Psoas muscle (tissue), 8 donors: ENCODE data around the gene TMEM123. TPM values are rescaled to one million over a fixed set of nuclear protein-coding genes. Genes with fewer than 3 reads are reported as not detected.

Experiments used
- ATAC-seq, 4 donors: fragments of 200-7000 bp; cut with Tn5 transposase; one replicate each; pipeline ENCODE4 v1.9.1; 2020; ENCODE audit warnings: moderate library complexity in 3 of 4, mild to moderate bottlenecking in 2 of 4
- DNase-seq, 2 donors: peaks; one replicate each; pipeline ENCODE4 v3.0.0-alpha.2; 2020
- H3K27ac ChIP-seq: fragments of 200-600 bp; one replicate; pipeline ENCODE4 v1.8.0; 2022
- H3K27me3 ChIP-seq, 3 donors: fragments of 200-600 bp in 1 of 3; one replicate each; pipeline versions ENCODE4 v1.6.1 to v1.8.0; 2013 to 2022; ENCODE audit warnings: low read length in 2 of 3, mild to moderate bottlenecking in 2 of 3, moderate library complexity in 1 of 3; ENCODE audit not compliant: insufficient read depth in 3 of 3
- H3K36me3 ChIP-seq, 2 donors: fragments of 200-600 bp in 1 of 2; one replicate each; pipeline versions ENCODE4 v1.6.1 to v1.8.0; 2013 to 2022; ENCODE audit warnings: low read depth in 1 of 2, mild to moderate bottlenecking in 1 of 2, moderate library complexity in 1 of 2; ENCODE audit not compliant: insufficient read depth in 1 of 2
- H3K4me1 ChIP-seq: fragments of 200-600 bp; one replicate; pipeline ENCODE4 v1.8.0; 2022
- H3K4me3 ChIP-seq: fragments of 200-600 bp; one replicate; pipeline ENCODE4 v1.8.0; 2022; ENCODE audit warnings: mild to moderate bottlenecking
- H3K9me3 ChIP-seq: fragments of 200-600 bp; one replicate; pipeline ENCODE4 v1.8.0; 2022
- WGBS, 3 donors: extraction: QIAGEN DNeasy Blood & Tissue Kit; methylation state at CpG; one replicate each; pipeline versions ENCODE4 v1.1.6 to v1.1.7; 2013; 5-methylcytosine and 5-hydroxymethylcytosine counted together
- intact Hi-C, 2 donors: fragments of 100-400 bp; cut with DNase I; formaldehyde crosslinking; loops; one replicate each; pipeline versions ENCODE4 v1.11.0 to v1.14.2; 2022
- polyA plus RNA-seq, 3 donors: library from polyadenylated mRNA; stranded (reverse); fragments of 200-250 nt; gene quantifications; one replicate each; pipeline ENCODE4 v1.2.3, GENCODE V29; 2013
- total RNA-seq, 4 donors: library from RNA; stranded (reverse); fragmentation: NEBNext Ultra II Directional in 2 of 4; extraction: Animal tissue kit (Norgen Biotek cat#: 25700) in 2 of 4; gene quantifications; one replicate each; pipeline versions ENCODE4 v1.2.1 to v1.2.4, GENCODE V29; 2021 to 2023
- TF ChIP-seq, protein P1 (sequence below): fragments of 200-600 bp; IDR thresholded peaks from one replicate; pipeline ENCODE4 v1.8.0; 2022; ENCODE audit warnings: antibody characterized with exemption
- donor health status: healthy with polysubstance abuse.
- donor health status: DM: no; HTN: no; CAD: no; lungs with moderate emphysema.
- donor health status: Bipolar disorder and iron deficiency.
- donor health status: healthy.
- donor health status: DM: yes; HTN: yes; CAD: no.
- donor health status: DM: no; HTN: no; CAD: no.
- donor health status: DM: no; HTN: no; CAD: no.
- donor health status: DM: yes; HTN: yes; CAD: no.

Gene TMEM123
- total and polyA plus RNA-seq, 7 donors, result 10.8 to 42.6 (median 16.9) TPM

DNA sequence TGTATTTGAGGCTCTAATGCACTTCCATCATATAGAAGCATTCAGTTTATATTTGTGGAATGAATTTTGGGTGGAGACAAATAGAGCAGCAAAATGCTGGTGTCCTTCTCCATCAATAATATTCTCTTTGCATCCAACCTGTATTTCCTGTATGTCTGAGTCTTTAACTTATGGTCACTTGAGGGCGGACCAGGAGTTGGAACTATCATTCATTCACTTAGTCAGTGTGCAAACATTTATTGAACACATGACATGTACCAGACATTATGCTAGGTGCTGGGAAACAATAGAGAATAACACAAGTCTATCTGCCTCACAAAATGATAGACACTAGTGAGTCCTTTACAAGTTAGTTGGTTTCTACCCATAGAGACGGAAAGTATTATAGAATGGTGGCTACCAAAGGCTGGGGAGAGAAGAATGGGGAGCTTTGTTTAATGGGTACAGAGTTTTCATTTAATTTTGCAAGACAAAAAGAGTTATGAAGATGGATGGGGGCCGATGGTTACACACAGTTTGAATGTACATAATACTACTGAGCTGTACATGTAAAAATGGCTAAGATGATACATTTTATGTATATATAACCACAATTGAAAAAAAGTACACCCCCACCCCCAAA is 4.6 kb upstream of the TMEM123 start:
- Histone ChIP-seq H3K27me3 (no peaks in the 10 kb centered on the region), H3K27ac (no peak overlapping the region), H3K4me1 (no peaks in the 10 kb centered on the region), H3K36me3 (no peaks in the 10 kb centered on the region), H3K9me3 (no peaks in the 10 kb centered on the region), H3K4me3 (no peak overlapping the region)
- WGBS, 3 donors, result 95 to 99% (median 97%) methylated on average over 3 of the region's 3 CpGs
- intact Hi-C loops, result no loop called here
- ATAC-seq, result no peak
- DNase-seq, result no peak
- TF ChIP-seq, protein P1, sequence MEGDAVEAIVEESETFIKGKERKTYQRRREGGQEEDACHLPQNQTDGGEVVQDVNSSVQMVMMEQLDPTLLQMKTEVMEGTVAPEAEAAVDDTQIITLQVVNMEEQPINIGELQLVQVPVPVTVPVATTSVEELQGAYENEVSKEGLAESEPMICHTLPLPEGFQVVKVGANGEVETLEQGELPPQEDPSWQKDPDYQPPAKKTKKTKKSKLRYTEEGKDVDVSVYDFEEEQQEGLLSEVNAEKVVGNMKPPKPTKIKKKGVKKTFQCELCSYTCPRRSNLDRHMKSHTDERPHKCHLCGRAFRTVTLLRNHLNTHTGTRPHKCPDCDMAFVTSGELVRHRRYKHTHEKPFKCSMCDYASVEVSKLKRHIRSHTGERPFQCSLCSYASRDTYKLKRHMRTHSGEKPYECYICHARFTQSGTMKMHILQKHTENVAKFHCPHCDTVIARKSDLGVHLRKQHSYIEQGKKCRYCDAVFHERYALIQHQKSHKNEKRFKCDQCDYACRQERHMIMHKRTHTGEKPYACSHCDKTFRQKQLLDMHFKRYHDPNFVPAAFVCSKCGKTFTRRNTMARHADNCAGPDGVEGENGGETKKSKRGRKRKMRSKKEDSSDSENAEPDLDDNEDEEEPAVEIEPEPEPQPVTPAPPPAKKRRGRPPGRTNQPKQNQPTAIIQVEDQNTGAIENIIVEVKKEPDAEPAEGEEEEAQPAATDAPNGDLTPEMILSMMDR, result no peak

DNA sequence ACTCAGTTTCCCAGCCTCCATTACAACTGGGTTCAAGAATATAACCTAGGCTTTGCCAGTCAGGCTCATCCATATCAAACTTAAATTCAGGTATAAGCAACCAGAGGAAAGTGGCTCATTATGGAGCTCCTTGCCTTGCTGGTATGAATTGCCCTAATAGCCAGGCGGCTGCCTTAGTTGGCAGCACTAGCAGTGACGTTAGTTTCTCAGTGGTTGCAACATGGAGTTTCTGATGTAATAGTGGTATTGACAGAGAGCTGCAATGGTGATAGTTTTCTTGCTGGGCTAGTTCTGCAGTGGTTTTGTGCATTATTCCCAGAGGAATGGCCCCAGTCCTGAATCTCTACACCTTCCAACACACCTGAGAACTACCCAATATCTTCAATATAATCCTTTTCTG is 3.8 kb upstream of the TMEM123 start:
- no peaks in the 10 kb centered on the region for H3K9me3 ChIP-seq
- DNase-seq (no peak), ATAC-seq (no peak)
- 80 to 84% (median 83%) methylated on average over 2 of the region's 2 CpGs for WGBS, 3 donors
- H3K4me3 ChIP-seq, result no peak overlapping the region
- intact Hi-C loops, result no loop called here
- TF ChIP-seq, protein P1, result no peak
- no peaks in the 10 kb centered on the region for H3K36me3 ChIP-seq
- H3K4me1 ChIP-seq, result peaks cover under 1% of the 10 kb centered on the region
- no peaks in the 10 kb centered on the region for H3K27me3 ChIP-seq
- H3K27ac ChIP-seq, result no peak overlapping the region

DNA sequence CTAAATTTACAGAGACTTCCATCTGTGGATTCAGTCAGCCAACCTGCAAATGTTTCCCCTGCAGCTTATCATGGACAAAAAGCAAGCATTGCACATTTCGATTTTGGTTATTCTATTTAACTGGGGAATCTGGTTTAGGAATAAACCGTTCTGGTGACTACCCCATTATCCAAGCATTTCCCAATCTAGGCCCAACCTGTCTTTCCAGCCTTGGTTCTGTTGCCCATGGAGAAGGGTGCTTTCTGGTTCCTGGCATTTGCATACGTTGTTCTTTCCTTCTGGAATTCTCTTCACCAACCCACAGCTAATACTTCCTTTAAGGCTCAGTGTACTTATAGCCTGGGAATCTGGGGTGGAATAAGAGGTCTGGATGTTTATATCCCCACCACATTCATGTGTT is 1.4 kb upstream of the TMEM123 start:
- 84 to 93% (median 92%) methylated on average over 3 of the region's 3 CpGs for WGBS, 3 donors
- Histone ChIP-seq H3K27me3 (no peaks in the 10 kb centered on the region), H3K36me3 (no peaks in the 10 kb centered on the region), H3K9me3 (no peaks in the 10 kb centered on the region), H3K27ac (no peak overlapping the region), H3K4me3 (peak overlapping the region; percentile 94), H3K4me1 (peaks cover 8% of the 10 kb centered on the region)
- DNase-seq (no peak), ATAC-seq (no peak)
- TF ChIP-seq, protein P1, result no peak
- intact Hi-C loops, result loop anchor here (2.0 to 5.0 kb wide), 2 partner anchors 107 kb away; partner anchors contain the start of gene BIRC2 (in 2 of the 2)

DNA sequence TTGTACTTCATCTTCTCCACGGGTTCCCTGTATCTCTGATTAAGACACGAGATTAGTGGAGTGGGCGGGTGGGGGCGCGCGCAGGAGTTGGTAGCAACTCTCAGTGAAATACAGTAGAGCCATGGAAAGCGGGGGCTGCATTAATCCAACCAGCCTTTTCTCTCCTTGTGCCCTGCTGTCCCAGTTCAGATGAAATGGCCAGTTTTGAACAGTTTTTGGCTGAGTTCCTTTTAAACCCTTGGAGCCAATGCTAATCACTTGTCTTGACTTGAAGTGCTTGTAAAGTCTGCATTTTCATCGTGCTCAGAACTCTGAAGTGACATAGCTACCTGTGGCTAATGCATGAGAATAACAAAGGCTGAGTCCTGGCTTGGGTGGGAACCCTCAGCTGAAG is 734 bp upstream of the TMEM123 start:
- intact Hi-C loops, result loop anchor here (2.0 to 5.0 kb wide), 2 partner anchors 106 kb away; partner anchors contain the start of gene BIRC2 (in 2 of the 2)
- Histone ChIP-seq H3K9me3 (no peaks in the 10 kb centered on the region), H3K4me3 (peak overlapping the region; percentile 94)

More for the DNA sequence above, 734 bp upstream of the TMEM123 start:
- no peak for ATAC-seq
- no peaks in the 10 kb centered on the region for H3K27me3 ChIP-seq
- WGBS, 3 donors, result 16 to 25% (median 18%) methylated on average over 8 of the region's 8 CpGs
- peak overlapping the region; percentile 83 for H3K27ac ChIP-seq
- DNase-seq, result no peak
- TF ChIP-seq, protein P1, result no peak
- H3K4me1 ChIP-seq, result peaks cover 8% of the 10 kb centered on the region
- peaks cover 0 to 4% of the 10 kb centered on the region in 2 donors for H3K36me3 ChIP-seq
